HL-60 (cell line): ENCODE measurements around the gene C13orf42.

Source experiments
- DNase-seq, 2 experiments: peaks; one replicate each; pipeline ENCODE4 v3.0.0-alpha.2; 2010 to 2020; ENCODE audit warnings: low read depth in 1 of 2, low spot score in 1 of 2
- H3K27ac ChIP-seq: fragments of 250-450 bp; sonication (Bioruptor Pico); replicated peaks from 2 replicates; pipeline ENCODE4 v1.5.1; 2020; ENCODE audit warnings: mild to moderate bottlenecking, moderate library complexity
- H3K27me3 ChIP-seq: fragments of 250-450 bp; sonication (Bioruptor Pico); 2 replicates; pipeline ENCODE4 v1.5.1; 2021; ENCODE audit warnings: mild to moderate bottlenecking, moderate library complexity; ENCODE audit not compliant: insufficient read depth, poor library complexity, severe bottlenecking
- H3K4me3 ChIP-seq: replicated peaks from 2 replicates; pipeline ENCODE4 v1.5.1; 2011; ENCODE audit warnings: mild to moderate bottlenecking, control low read depth, low read length; ENCODE audit not compliant: insufficient read depth
- CTCF ChIP-seq: IDR thresholded peaks from one replicate; pipeline ENCODE4 v1.5.1; 2011; ENCODE audit warnings: low read length, control low read depth, inconsistent platforms; ENCODE audit not compliant: insufficient read depth
- GABPA ChIP-seq: IDR thresholded peaks from 2 replicates; pipeline ENCODE4 v1.6.1; 2012; ENCODE audit warnings: low read depth
- POLR2AphosphoS5 ChIP-seq: IDR thresholded peaks from 2 replicates; pipeline ENCODE4 v1.6.1; 2012; ENCODE audit warnings: low read depth
- REST ChIP-seq: IDR thresholded peaks from 2 replicates; pipeline ENCODE4 v1.6.1; 2012; ENCODE audit warnings: low read depth; ENCODE audit not compliant: insufficient replicate concordance
- SPI1 ChIP-seq: IDR thresholded peaks from 2 replicates; pipeline ENCODE4 v1.6.1; 2012; ENCODE audit warnings: low read depth, mild to moderate bottlenecking, borderline replicate concordance

The C13orf42 gene

GRCh38 chr13:51035469-51035868, 75.6 kb downstream of the C13orf42 start:
- TF ChIP-seq POLR2AphosphoS5 (no peak), SPI1 (no peak), GABPA (no peak), REST (no peak), CTCF (no peak)
- Histone ChIP-seq H3K4me3 (no peak overlapping the region), H3K27ac (no peak overlapping the region), H3K27me3 (no peaks in the 10 kb centered on the region)
- no peak for DNase-seq

- no peak overlapping the region for H3K27ac ChIP-seq
- no peak overlapping the region for H3K4me3 ChIP-seq
- TF ChIP-seq GABPA (no peak), REST (no peak), CTCF (no peak), SPI1 (no peak), POLR2AphosphoS5 (no peak)
- DNase-seq: no peak
- no peaks in the 10 kb centered on the region for H3K27me3 ChIP-seq
Observed at GRCh38 chr13:51034906-51035305, 76.2 kb downstream of the C13orf42 start.

- H3K4me3 ChIP-seq: no peak overlapping the region
- no peaks in the 10 kb centered on the region for H3K27me3 ChIP-seq
- TF ChIP-seq GABPA (no peak), SPI1 (no peak), REST (no peak), CTCF (no peak), POLR2AphosphoS5 (no peak)
- no peak overlapping the region for H3K27ac ChIP-seq
- DNase-seq: no peak
Observed at GRCh38 chr13:51033421-51034185, 77.5 kb downstream of the C13orf42 start.
